GM19238 (cell line): ENCODE measurements around the gene AOPEP.

Experiments used
- DNase-seq: peaks from one replicate; pipeline ENCODE4 v3.0.0; 2011; ENCODE audit warnings: low spot score; ENCODE audit not compliant: insufficient read length

AOPEP gene

GRCh38 chr9:94791435-94791834 is 64.9 kb downstream of the AOPEP start:
- DNase-seq: no peak

GRCh38 chr9:94792511-94792910 is 66.0 kb downstream of the AOPEP start:
- no peak for DNase-seq

GRCh38 chr9:94794476-94795167 is 68.1 kb downstream of the AOPEP start:
- no peak for DNase-seq

GRCh38 chr9:94796687-94797086 is 70.2 kb downstream of the AOPEP start:
- no peak for DNase-seq

GRCh38 chr9:94798201-94798600 is 71.7 kb downstream of the AOPEP start:
- DNase-seq: no peak

- DNase-seq: no peak
These were observed 72.2 kb downstream of the AOPEP start for GRCh38 chr9:94798708-94799107.

GRCh38 chr9:94799578-94800264 is 73.2 kb downstream of the AOPEP start:
- no peak for DNase-seq

GRCh38 chr9:94800424-94801117 is 74.1 kb downstream of the AOPEP start:
- DNase-seq: no peak

GRCh38 chr9:94801234-94801633 is 74.7 kb downstream of the AOPEP start:
- no peak for DNase-seq

GRCh38 chr9:94801681-94802080 is 75.2 kb downstream of the AOPEP start:
- no peak for DNase-seq

GRCh38 chr9:94802251-94802650 is 75.8 kb downstream of the AOPEP start:
- DNase-seq: no peak

- no peak for DNase-seq
These were observed 76.3 kb downstream of the AOPEP start for GRCh38 chr9:94802793-94803192.

- no peak for DNase-seq
These were observed 77.8 kb downstream of the AOPEP start for GRCh38 chr9:94804316-94804715.

GRCh38 chr9:94805051-94805489 is 78.6 kb downstream of the AOPEP start:
- DNase-seq: no peak

- DNase-seq: no peak
These were observed 79.1 kb downstream of the AOPEP start for GRCh38 chr9:94805585-94805984.

GRCh38 chr9:94806307-94806893 is 79.9 kb downstream of the AOPEP start:
- DNase-seq: no peak

- no peak for DNase-seq
These were observed 81.1 kb downstream of the AOPEP start for GRCh38 chr9:94807556-94807955.

GRCh38 chr9:94808926-94809700 is 82.6 kb downstream of the AOPEP start:
- no peak for DNase-seq

GRCh38 chr9:94809778-94810177 is 83.3 kb downstream of the AOPEP start:
- no peak for DNase-seq

GRCh38 chr9:94811074-94811473 is 84.6 kb downstream of the AOPEP start:
- no peak for DNase-seq

- DNase-seq: no peak
These were observed 85.8 kb downstream of the AOPEP start for GRCh38 chr9:94812343-94812742.
